HEK293 (cell line): ENCODE data around the gene ZGLP1.

Experiments
- CTCF ChIA-PET: fragments of 350-600 bp; formaldehyde crosslinking; extraction: SDS; loops from one replicate; lab custom pipeline; 2021; ENCODE audit warnings: antibody characterized with exemption; lab: Yijun Ruan, JAX
- POLR2A ChIA-PET: fragments of 300-600 bp; formaldehyde crosslinking; extraction: SDS; loops from one replicate; lab custom pipeline; 2020; ENCODE audit warnings: antibody characterized with exemption, inconsistent platforms; lab: Yijun Ruan, JAX
- H3K27ac ChIP-seq: fragments of 200-500 bp; sonication (Bioruptor generic); 2 replicates; pipeline ENCODE4 v1.5.1; 2014; ENCODE audit warnings: low read depth, low read length, control low read depth, inconsistent platforms; ENCODE audit errors: extremely low read depth
- H3K36me3 ChIP-seq, 2 experiments: fragments of 200-500 bp in 1 of 2; sonication (Bioruptor generic) in 1 of 2; 1 replicate in 1 of 2; 2 replicates in 1 of 2; pipeline ENCODE4 v1.5.1; 2014 to 2017; ENCODE audit warnings: inconsistent platforms in 2 of 2, low read length in 2 of 2; ENCODE audit not compliant: control insufficient read depth in 2 of 2, insufficient read depth in 1 of 2
- H3K4me1 ChIP-seq: fragments of 200-500 bp; sonication (Bioruptor generic); 2 replicates; pipeline ENCODE4 v1.5.1; 2014; ENCODE audit warnings: mild to moderate bottlenecking, low read length, inconsistent platforms; ENCODE audit not compliant: control insufficient read depth, insufficient read depth
- H3K4me3 ChIP-seq: 2 replicates; pipeline ENCODE4 v1.5.1; 2011; ENCODE audit warnings: low read depth, mild to moderate bottlenecking, control low read depth, low read length, moderate library complexity
- H3K9me3 ChIP-seq: fragments of 200-500 bp; sonication (Bioruptor generic); 2 replicates; pipeline ENCODE4 v1.5.1; 2014; ENCODE audit warnings: low read depth, low read length, inconsistent platforms; ENCODE audit not compliant: control insufficient read depth, insufficient read depth
- MYNN ChIP-seq: fragments of 450-650 bp; formaldehyde crosslinking; IDR thresholded peaks from 2 replicates; pipeline ENCODE4 v1.5.1; 2016; ENCODE audit warnings: missing biosample characterization, missing genetic modification characterization, borderline replicate concordance
- OSR2 ChIP-seq: fragments of 450-650 bp; formaldehyde crosslinking; IDR thresholded peaks from 2 replicates; pipeline ENCODE4 v1.5.1; 2016; ENCODE audit warnings: missing biosample characterization, missing genetic modification characterization
- ZBTB21 ChIP-seq: fragments of 450-650 bp; formaldehyde crosslinking; IDR thresholded peaks from 2 replicates; pipeline ENCODE4 v1.5.1; 2017; ENCODE audit warnings: missing biosample characterization, missing genetic modification characterization
- ZBTB8A ChIP-seq: fragments of 450-650 bp; formaldehyde crosslinking; IDR thresholded peaks from 2 replicates; pipeline ENCODE4 v1.5.1; 2016; ENCODE audit warnings: missing biosample characterization, missing genetic modification characterization
- ZNF114 ChIP-seq: fragments of 450-650 bp; formaldehyde crosslinking; IDR thresholded peaks from 2 replicates; pipeline ENCODE4 v1.5.0; 2017; ENCODE audit warnings: missing biosample characterization, missing genetic modification characterization
- ZNF155 ChIP-seq: fragments of 450-650 bp; formaldehyde crosslinking; IDR thresholded peaks from 2 replicates; pipeline ENCODE4 v1.5.1; 2016; ENCODE audit warnings: missing biosample characterization, missing genetic modification characterization
- ZNF16 ChIP-seq: fragments of 450-650 bp; formaldehyde crosslinking; IDR thresholded peaks from 2 replicates; pipeline ENCODE4 v1.5.1; 2016; ENCODE audit warnings: low read depth, missing biosample characterization, missing genetic modification characterization
- ZNF19 ChIP-seq: fragments of 450-650 bp; formaldehyde crosslinking; IDR thresholded peaks from 2 replicates; pipeline ENCODE4; 2016; ENCODE audit warnings: missing biosample characterization, missing genetic modification characterization, low read depth
- ZNF221 ChIP-seq: fragments of 450-650 bp; formaldehyde crosslinking; IDR thresholded peaks from 2 replicates; pipeline ENCODE4 v1.5.1; 2017; ENCODE audit warnings: missing biosample characterization, missing genetic modification characterization, borderline replicate concordance
- ZNF266 ChIP-seq: fragments of 450-650 bp; formaldehyde crosslinking; IDR thresholded peaks from 2 replicates; pipeline ENCODE4 v1.5.1; 2016; ENCODE audit warnings: missing biosample characterization, missing genetic modification characterization, low read depth
- ZNF354C ChIP-seq: fragments of 450-650 bp; formaldehyde crosslinking; IDR thresholded peaks from 2 replicates; pipeline ENCODE4 v1.5.1; 2016; ENCODE audit warnings: missing biosample characterization, missing genetic modification characterization, low read depth, borderline replicate concordance
- ZNF48 ChIP-seq: fragments of 450-650 bp; formaldehyde crosslinking; IDR thresholded peaks from 2 replicates; pipeline ENCODE4 v1.5.1; 2016; ENCODE audit warnings: missing biosample characterization, missing genetic modification characterization
- ZNF518A ChIP-seq: fragments of 450-650 bp; formaldehyde crosslinking; conservative IDR thresholded peaks from 2 replicates; pipeline ENCODE4 v1.5.1; 2016; ENCODE audit warnings: low read depth, missing biosample characterization, missing genetic modification characterization
- ZNF580 ChIP-seq: fragments of 450-650 bp; formaldehyde crosslinking; IDR thresholded peaks from 2 replicates; pipeline ENCODE4 v1.5.1; 2016; ENCODE audit warnings: missing biosample characterization, missing genetic modification characterization
- ZNF623 ChIP-seq: fragments of 450-650 bp; formaldehyde crosslinking; IDR thresholded peaks from 2 replicates; pipeline ENCODE4 v1.5.1; 2016; ENCODE audit warnings: missing biosample characterization, missing genetic modification characterization
- ZNF654 ChIP-seq: fragments of 450-650 bp; formaldehyde crosslinking; IDR thresholded peaks from 2 replicates; pipeline ENCODE4 v1.5.1; 2016; ENCODE audit warnings: low read depth, missing biosample characterization, missing genetic modification characterization
- ZNF658 ChIP-seq: fragments of 450-650 bp; formaldehyde crosslinking; IDR thresholded peaks from 2 replicates; pipeline ENCODE4; 2016; ENCODE audit warnings: missing biosample characterization, missing genetic modification characterization
- ZNF777 ChIP-seq: fragments of 450-650 bp; formaldehyde crosslinking; IDR thresholded peaks from 2 replicates; pipeline ENCODE4 v1.5.1; 2017; ENCODE audit warnings: missing biosample characterization, missing genetic modification characterization, borderline replicate concordance
- ZSCAN23 ChIP-seq: fragments of 450-650 bp; formaldehyde crosslinking; IDR thresholded peaks from 2 replicates; pipeline ENCODE4 v1.5.1; 2016; ENCODE audit warnings: missing biosample characterization, missing genetic modification characterization
- ZXDB ChIP-seq: fragments of 450-650 bp; formaldehyde crosslinking; IDR thresholded peaks from 2 replicates; pipeline ENCODE4 v1.5.1; 2016; ENCODE audit warnings: missing biosample characterization, missing genetic modification characterization
- TF ChIP-seq, protein P1 (sequence below): fragments of 450-650 bp; formaldehyde crosslinking; optimal IDR thresholded peaks from 2 replicates; pipeline ENCODE3; 2016; ENCODE audit warnings: missing biosample characterization, mild to moderate bottlenecking, missing genetic modification characterization
- TF ChIP-seq, protein P2 (sequence below): fragments of 450-650 bp; formaldehyde crosslinking; IDR thresholded peaks from 2 replicates; pipeline ENCODE4 v1.5.1; 2016; ENCODE audit warnings: missing biosample characterization, missing genetic modification characterization
- TF ChIP-seq, protein P3 (sequence below): fragments of 450-650 bp; formaldehyde crosslinking; IDR thresholded peaks from 2 replicates; pipeline ENCODE4 v1.5.1; 2016; ENCODE audit warnings: missing biosample characterization, missing genetic modification characterization
- TF ChIP-seq, protein P4 (sequence below): fragments of 450-650 bp; formaldehyde crosslinking; IDR thresholded peaks from 2 replicates; pipeline ENCODE4 v1.5.1; 2016; ENCODE audit warnings: missing biosample characterization, missing genetic modification characterization

The ZGLP1 gene

DNA sequence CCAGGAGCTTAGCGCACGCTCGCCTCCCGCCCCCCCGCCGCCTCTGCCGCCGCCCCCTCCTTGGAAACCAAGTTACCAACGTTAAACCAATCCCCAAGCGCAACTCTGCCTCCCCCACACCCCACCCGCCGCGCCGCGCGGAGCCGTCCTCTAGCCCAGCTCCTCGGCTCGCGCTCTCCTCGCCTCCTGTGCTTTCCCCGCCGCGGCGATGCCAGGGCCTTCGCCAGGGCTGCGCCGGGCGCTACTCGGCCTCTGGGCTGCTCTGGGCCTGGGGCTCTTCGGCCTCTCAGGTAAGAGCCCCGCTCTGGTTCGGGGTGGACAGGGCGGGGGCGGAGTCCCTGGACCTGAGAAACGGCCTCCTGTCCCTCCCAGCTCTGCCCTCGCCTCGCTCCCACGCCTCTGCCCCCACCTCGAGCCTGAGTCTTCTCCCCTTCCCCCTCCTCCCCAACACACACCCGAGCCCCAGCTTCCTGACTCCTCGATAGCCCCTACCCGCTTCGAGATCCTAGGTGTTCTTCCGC is 19.7 kb downstream of the ZGLP1 start, which contains the start of gene ICAM5 (continued):
- TF ChIP-seq ZNF777 (tag by site-specific recombination) (no peak; the same call in 1 of the 2 replicates), ZBTB21 (tag by site-specific recombination) (no peak), ZNF518A (tag by site-specific recombination) (no peak), ZNF114 (no peak), ZBTB8A (tag by site-specific recombination) (peak; percentile 56; the same call in 1 of the 2 replicates), OSR2 (0 out of 2 replicates have a peak, but pooled peaks have one; percentile 11), ZNF221 (tag by site-specific recombination) (no peak), ZNF155 (no peak), ZSCAN23 (tag by site-specific recombination) (no peak), ZNF580 (tag by site-specific recombination) (no peak), MYNN (tag by site-specific recombination) (no peak)
- TF ChIP-seq, protein P1, sequence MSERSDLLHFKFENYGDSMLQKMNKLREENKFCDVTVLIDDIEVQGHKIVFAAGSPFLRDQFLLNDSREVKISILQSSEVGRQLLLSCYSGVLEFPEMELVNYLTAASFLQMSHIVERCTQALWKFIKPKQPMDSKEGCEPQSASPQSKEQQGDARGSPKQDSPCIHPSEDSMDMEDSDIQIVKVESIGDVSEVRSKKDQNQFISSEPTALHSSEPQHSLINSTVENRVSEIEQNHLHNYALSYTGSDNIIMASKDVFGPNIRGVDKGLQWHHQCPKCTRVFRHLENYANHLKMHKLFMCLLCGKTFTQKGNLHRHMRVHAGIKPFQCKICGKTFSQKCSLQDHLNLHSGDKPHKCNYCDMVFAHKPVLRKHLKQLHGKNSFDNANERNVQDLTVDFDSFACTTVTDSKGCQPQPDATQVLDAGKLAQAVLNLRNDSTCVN, result peak; percentile 71
- TF ChIP-seq, protein P2, sequence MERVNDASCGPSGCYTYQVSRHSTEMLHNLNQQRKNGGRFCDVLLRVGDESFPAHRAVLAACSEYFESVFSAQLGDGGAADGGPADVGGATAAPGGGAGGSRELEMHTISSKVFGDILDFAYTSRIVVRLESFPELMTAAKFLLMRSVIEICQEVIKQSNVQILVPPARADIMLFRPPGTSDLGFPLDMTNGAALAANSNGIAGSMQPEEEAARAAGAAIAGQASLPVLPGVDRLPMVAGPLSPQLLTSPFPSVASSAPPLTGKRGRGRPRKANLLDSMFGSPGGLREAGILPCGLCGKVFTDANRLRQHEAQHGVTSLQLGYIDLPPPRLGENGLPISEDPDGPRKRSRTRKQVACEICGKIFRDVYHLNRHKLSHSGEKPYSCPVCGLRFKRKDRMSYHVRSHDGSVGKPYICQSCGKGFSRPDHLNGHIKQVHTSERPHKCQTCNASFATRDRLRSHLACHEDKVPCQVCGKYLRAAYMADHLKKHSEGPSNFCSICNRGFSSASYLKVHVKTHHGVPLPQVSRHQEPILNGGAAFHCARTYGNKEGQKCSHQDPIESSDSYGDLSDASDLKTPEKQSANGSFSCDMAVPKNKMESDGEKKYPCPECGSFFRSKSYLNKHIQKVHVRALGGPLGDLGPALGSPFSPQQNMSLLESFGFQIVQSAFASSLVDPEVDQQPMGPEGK, result peak; percentile 52

- ChIA-PET CTCF (interaction anchor here (0.6 to 3.2 kb wide), 13 partner anchors 9 to 260 kb away, joined by 3 to 13 read pairs (median 4); partner anchors contain the start of gene ICAM1), POLR2A (interaction anchor here (0.5 to 1.7 kb wide), 16 partner anchors 12 to 1119 kb away, joined by 3 to 21 read pairs (median 4); partner anchors contain the start of genes ICAM1, RAVER1 and TYK2)
- Histone ChIP-seq H3K36me3 (peaks cover 0 to 3% of the 10 kb centered on the region in 2 experiments; a peak in 1 of 3 replicates), H3K4me1 (peaks cover 4% of the 10 kb centered on the region; the same call in 1 of the 2 replicates), H3K27ac (no peak overlapping the region), H3K9me3 (no peaks in the 10 kb centered on the region), H3K4me3 (peak overlapping the region; percentile 33)
- TF ChIP-seq ZNF48 (tag by site-specific recombination) (no peak), ZNF19 (no peak), ZNF221 (tag by site-specific recombination) (no peak), ZNF16 (no peak), ZXDB (tag by site-specific recombination) (peak; percentile 67; the same call in 1 of the 2 replicates), ZNF658 (tag by site-specific recombination) (no peak), ZNF266 (tag by site-specific recombination) (no peak), ZNF654 (tag by site-specific recombination) (no peak), ZNF623 (tag by site-specific recombination) (no peak), ZNF354C (tag by site-specific recombination) (no peak)
- TF ChIP-seq, protein P3, sequence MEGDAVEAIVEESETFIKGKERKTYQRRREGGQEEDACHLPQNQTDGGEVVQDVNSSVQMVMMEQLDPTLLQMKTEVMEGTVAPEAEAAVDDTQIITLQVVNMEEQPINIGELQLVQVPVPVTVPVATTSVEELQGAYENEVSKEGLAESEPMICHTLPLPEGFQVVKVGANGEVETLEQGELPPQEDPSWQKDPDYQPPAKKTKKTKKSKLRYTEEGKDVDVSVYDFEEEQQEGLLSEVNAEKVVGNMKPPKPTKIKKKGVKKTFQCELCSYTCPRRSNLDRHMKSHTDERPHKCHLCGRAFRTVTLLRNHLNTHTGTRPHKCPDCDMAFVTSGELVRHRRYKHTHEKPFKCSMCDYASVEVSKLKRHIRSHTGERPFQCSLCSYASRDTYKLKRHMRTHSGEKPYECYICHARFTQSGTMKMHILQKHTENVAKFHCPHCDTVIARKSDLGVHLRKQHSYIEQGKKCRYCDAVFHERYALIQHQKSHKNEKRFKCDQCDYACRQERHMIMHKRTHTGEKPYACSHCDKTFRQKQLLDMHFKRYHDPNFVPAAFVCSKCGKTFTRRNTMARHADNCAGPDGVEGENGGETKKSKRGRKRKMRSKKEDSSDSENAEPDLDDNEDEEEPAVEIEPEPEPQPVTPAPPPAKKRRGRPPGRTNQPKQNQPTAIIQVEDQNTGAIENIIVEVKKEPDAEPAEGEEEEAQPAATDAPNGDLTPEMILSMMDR, result no peak
- TF ChIP-seq, protein P4, sequence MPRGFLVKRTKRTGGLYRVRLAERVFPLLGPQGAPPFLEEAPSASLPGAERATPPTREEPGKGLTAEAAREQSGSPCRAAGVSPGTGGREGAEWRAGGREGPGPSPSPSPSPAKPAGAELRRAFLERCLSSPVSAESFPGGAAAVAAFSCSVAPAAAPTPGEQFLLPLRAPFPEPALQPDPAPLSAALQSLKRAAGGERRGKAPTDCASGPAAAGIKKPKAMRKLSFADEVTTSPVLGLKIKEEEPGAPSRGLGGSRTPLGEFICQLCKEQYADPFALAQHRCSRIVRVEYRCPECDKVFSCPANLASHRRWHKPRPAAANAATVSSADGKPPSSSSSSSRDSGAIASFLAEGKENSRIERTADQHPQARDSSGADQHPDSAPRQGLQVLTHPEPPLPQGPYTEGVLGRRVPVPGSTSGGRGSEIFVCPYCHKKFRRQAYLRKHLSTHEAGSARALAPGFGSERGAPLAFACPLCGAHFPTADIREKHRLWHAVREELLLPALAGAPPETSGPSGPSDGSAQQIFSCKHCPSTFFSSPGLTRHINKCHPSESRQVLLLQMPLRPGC (tag by site-specific recombination), result 0 out of 2 replicates have a peak, but pooled peaks have one; percentile 31
Measured at GRCh38 chr19:10289167-10289835, 20.3 kb downstream of the ZGLP1 start.
